Epithelial cell of esophagus (primary cell): Measurements from ENCODE around the gene SRSF1.

Experiments
- DNase-seq: peaks from one replicate; pipeline ENCODE4 v3.0.0; 2010; ENCODE audit warnings: low read depth
- H3K4me3 ChIP-seq: 2 replicates; pipeline ENCODE4 v1.5.1; 2011; ENCODE audit warnings: mild to moderate bottlenecking, low read length, control low read depth
- TF ChIP-seq, protein P1 (sequence below): IDR thresholded peaks from 2 replicates; pipeline ENCODE4 v1.5.1; 2011; ENCODE audit warnings: low read depth, mild to moderate bottlenecking, low read length, control low read depth, inconsistent platforms; ENCODE audit not compliant: insufficient read depth; ENCODE audit errors: missing control alignments

Gene SRSF1

DNA sequence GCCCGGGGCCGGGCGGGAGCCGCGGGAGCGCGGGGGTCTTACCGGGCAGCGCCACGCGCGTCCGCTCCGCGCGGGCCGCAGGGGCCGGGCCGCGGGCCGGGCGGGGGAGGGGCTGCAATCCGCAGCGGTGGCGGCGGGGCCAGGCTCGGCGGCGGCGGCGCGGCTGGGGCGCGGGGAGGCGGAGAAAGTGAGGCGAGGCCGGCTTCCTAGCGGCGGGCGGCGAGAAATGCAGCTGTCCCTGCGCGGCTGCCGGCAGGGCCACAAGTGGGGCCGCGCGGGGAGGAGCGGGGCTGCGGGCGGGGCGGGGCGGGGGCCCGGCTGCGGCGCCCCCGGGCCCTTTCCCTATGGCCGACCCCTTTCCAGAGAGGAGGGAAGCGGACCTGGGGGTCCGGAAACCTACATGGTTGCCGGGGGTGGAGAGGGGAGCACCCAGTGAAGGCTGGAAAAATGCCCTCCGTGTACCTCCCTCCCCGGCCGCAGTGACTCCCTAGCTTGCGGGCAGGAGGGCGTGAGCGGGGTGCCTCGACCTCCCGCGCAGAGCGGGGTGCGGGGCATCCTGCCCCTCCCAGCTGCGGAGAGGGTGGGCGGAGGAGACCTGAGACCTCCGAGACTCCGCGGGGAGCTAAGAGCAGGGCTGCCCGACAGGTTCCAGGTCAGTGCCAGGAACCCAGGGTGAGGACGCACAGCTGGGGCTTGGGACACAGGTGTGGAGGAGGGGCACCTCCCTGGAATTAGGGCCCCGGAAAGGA lies 51.7 kb downstream of the SRSF1 start, which contains the start of gene CUEDC1:
CUEDC1 (minus strand) TSS at position 230 of the 749 bp plus-strand sequence. CDS start 69,848 bp downstream, outside the sequence.
- TF ChIP-seq, protein P1, sequence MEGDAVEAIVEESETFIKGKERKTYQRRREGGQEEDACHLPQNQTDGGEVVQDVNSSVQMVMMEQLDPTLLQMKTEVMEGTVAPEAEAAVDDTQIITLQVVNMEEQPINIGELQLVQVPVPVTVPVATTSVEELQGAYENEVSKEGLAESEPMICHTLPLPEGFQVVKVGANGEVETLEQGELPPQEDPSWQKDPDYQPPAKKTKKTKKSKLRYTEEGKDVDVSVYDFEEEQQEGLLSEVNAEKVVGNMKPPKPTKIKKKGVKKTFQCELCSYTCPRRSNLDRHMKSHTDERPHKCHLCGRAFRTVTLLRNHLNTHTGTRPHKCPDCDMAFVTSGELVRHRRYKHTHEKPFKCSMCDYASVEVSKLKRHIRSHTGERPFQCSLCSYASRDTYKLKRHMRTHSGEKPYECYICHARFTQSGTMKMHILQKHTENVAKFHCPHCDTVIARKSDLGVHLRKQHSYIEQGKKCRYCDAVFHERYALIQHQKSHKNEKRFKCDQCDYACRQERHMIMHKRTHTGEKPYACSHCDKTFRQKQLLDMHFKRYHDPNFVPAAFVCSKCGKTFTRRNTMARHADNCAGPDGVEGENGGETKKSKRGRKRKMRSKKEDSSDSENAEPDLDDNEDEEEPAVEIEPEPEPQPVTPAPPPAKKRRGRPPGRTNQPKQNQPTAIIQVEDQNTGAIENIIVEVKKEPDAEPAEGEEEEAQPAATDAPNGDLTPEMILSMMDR, result peak; percentile 26
- H3K4me3 ChIP-seq, result peak within 1 kb of the TSS; percentile 44
- peak; percentile 61 for DNase-seq

DNA sequence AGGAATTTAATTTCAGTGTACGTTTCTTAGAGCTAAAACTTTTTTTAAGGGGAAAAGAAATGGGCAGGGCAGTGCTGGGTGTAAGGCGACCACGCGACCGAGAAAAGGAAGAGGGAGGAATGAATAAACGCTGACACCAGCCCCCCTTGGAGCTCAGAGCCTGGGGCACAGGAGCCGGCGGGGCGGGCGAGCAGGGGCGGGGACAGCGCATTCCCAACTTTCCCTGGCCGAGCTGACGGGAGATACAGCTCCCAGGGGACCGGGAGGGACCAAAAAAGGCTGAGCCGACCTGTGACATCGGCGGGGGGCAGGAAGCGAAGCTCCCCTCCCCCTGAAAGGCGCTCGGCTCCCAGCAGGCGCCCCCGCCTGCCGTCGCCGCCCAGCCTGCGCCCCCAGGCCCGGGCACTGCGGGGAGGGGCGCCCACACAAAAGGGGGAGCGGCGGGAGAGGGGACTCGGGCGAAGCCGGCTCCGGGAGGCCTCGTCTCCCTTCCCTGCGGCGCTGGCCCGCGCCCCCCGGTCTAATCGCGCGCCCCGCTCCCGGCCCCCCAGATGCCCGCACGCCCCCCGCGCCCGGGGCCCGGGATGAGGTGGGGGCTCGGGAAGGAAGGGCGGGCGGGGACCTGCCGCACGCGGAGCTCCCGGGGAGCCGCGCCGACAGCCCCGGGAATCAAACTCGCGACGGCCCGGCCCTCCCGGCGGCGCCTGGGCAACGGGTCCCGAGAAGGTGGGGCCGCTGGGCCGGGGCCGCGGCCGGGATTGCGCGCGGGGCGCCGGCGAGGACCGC lies 52.5 kb downstream of the SRSF1 start:
- peak; percentile 32 for DNase-seq
- TF ChIP-seq, protein P1, result no peak
- peak overlapping the region; percentile 44 for H3K4me3 ChIP-seq

DNA sequence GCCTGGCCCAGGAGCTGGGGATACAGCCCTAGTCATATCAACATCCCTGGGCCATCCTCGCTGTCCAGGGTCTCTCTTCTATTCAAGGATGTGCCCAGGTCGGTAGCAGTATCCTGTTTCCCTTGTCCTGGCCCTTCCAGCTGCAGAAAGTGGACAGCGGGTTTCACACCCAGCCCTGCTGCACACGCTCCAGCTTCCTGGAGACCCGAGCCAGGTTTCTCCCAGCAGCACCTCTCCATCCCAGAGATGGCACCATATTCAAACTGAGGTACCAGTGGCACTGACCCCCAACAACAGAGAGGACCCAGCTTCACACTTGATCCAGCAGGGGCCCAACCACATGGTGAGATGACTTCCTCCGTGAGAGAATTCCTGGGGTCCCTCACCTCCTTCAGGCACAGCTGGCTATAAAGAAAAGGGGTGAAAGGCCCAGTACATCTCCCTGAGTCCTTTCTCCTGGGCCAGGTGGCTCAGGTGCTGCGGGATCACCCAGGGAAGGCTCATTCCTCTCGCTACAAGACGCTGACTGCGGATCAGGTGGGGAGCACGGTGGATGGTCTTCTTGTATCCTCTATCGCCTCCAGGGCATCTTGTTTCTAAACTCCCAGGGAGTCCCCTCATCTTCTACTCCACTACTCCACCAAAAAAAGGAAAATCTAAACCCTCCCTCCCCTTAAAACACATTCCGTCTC lies 53.2 kb downstream of the SRSF1 start:
- DNase-seq, result no peak
- peak overlapping the region; percentile 44 for H3K4me3 ChIP-seq
- TF ChIP-seq, protein P1, result no peak
